ENCODE results near the gene RAET1G.
"Not testable (repeated sequence)": the region's sequence is repeated elsewhere in the genome, so short reads cannot be mapped to it uniquely, and the experiment has no call there.

RAET1G gene

GRCh38 chr6:149933461-149933860 is 10.5 kb upstream of the RAET1G start:
- DNase-seq, result no peak

GRCh38 chr6:149933036-149933435 is 10.1 kb upstream of the RAET1G start:
- no peak for DNase-seq

GRCh38 chr6:149931501-149931900 is 8.6 kb upstream of the RAET1G start:
- DNase-seq, result no peak

- no peak for DNase-seq
Observed at GRCh38 chr6:149929422-149929821, 6.5 kb upstream of the RAET1G start.

- not testable (repeated sequence) for DNase-seq
Observed at GRCh38 chr6:149927025-149927424, 4.1 kb upstream of the RAET1G start.

- peak; percentile 53 to 64 for DNase-seq
Observed at GRCh38 chr6:149925974-149926777, 3.3 kb upstream of the RAET1G start.

GRCh38 chr6:149925253-149925973 is 2.5 kb upstream of the RAET1G start:
- DNase-seq, result no peak

GRCh38 chr6:149924933-149925252 is 2.0 kb upstream of the RAET1G start:
- DNase-seq, result no peak

- DNase-seq, result no peak
Observed at GRCh38 chr6:149924206-149924932, 1.4 kb upstream of the RAET1G start.

GRCh38 chr6:149923327-149923986 is 536 bp upstream of the RAET1G start:
- no peak for DNase-seq

- not testable (repeated sequence) for DNase-seq
Observed at GRCh38 chr6:149922091-149922490, 830 bp downstream of the RAET1G start.

GRCh38 chr6:149921361-149921760 is 1.6 kb downstream of the RAET1G start:
- DNase-seq, result no peak

GRCh38 chr6:149919834-149920225 is 3.1 kb downstream of the RAET1G start:
- DNase-seq, result no peak

- DNase-seq, result not testable (repeated sequence)
Observed at GRCh38 chr6:149919126-149919833, 3.6 kb downstream of the RAET1G start.

GRCh38 chr6:149918151-149918905 is 4.6 kb downstream of the RAET1G start:
- no peak for DNase-seq

- no peak for DNase-seq
Observed at GRCh38 chr6:149917679-149918078, 5.2 kb downstream of the RAET1G start.

GRCh38 chr6:149915970-149916865 is 6.7 kb downstream of the RAET1G start:
- no peak for DNase-seq

- DNase-seq, result no peak
Observed at GRCh38 chr6:149913540-149914240, 9.2 kb downstream of the RAET1G start.

GRCh38 chr6:149913085-149913484 is 9.8 kb downstream of the RAET1G start:
- DNase-seq, result no peak

GRCh38 chr6:149912680-149913079 is 10.2 kb downstream of the RAET1G start:
- not testable (repeated sequence) for DNase-seq
